D721Med (cell line): ENCODE measurements around the gene CCM2.
A peak's percentile ranks its signal among the peaks of the same experiment; 100 is the strongest.

Source experiments
- DNase-seq: peaks from one replicate; pipeline ENCODE4 v3.0.0; 2011; ENCODE audit warnings: low spot score; ENCODE audit not compliant: insufficient read length
- FAIRE-seq: peaks from 2 replicates; lab custom pipeline; 2011; peaks lifted over from hg19 to GRCh38; lab: Jason Lieb, UNC
- TF ChIP-seq, protein P1 (sequence below): IDR thresholded peaks from 2 replicates; pipeline ENCODE4 v1.5.1; 2012; ENCODE audit warnings: mild to moderate bottlenecking, control low read depth; ENCODE audit not compliant: insufficient read depth; ENCODE audit errors: missing control alignments

Gene CCM2

DNA sequence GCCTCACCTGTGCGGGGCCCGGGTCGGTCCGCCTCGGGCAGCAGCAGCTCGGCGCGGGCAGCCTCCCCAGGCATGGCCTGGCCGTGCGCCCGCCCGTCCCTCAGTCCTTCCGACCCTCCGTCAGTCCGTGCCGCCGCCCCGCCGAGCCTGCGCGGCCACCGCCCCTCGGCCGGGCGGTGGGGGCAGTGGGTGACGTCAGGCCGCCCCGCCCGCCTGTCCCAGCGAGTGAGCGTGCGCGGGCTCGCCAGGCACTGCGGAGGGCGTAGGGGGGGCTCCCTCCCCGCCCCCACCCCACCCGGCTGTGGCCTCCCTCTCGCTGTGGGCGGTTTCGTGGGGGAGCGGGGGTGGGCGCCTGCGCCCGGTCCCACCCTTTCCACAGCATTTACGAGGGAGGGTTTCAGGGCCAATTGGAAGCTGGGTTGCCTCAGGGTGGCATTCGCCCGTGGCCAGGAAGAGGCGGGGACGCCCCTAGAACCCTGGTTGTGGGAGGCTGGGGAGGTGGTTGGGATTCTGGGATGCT, 88.9 kb downstream of the CCM2 start, which contains the start of gene NACAD:
Gene NACAD, minus strand, starts transcription at position 149 of the 520 bp plus-strand sequence. Its CDS starts 75 bp downstream, at position 74.
- FAIRE-seq (no peak), DNase-seq (peak; percentile 91)
- TF ChIP-seq, protein P1, sequence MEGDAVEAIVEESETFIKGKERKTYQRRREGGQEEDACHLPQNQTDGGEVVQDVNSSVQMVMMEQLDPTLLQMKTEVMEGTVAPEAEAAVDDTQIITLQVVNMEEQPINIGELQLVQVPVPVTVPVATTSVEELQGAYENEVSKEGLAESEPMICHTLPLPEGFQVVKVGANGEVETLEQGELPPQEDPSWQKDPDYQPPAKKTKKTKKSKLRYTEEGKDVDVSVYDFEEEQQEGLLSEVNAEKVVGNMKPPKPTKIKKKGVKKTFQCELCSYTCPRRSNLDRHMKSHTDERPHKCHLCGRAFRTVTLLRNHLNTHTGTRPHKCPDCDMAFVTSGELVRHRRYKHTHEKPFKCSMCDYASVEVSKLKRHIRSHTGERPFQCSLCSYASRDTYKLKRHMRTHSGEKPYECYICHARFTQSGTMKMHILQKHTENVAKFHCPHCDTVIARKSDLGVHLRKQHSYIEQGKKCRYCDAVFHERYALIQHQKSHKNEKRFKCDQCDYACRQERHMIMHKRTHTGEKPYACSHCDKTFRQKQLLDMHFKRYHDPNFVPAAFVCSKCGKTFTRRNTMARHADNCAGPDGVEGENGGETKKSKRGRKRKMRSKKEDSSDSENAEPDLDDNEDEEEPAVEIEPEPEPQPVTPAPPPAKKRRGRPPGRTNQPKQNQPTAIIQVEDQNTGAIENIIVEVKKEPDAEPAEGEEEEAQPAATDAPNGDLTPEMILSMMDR = no peak

- peak; percentile 98 for DNase-seq
Observed at GRCh38 chr7:45089341-45089891, 89.4 kb downstream of the CCM2 start.

DNA sequence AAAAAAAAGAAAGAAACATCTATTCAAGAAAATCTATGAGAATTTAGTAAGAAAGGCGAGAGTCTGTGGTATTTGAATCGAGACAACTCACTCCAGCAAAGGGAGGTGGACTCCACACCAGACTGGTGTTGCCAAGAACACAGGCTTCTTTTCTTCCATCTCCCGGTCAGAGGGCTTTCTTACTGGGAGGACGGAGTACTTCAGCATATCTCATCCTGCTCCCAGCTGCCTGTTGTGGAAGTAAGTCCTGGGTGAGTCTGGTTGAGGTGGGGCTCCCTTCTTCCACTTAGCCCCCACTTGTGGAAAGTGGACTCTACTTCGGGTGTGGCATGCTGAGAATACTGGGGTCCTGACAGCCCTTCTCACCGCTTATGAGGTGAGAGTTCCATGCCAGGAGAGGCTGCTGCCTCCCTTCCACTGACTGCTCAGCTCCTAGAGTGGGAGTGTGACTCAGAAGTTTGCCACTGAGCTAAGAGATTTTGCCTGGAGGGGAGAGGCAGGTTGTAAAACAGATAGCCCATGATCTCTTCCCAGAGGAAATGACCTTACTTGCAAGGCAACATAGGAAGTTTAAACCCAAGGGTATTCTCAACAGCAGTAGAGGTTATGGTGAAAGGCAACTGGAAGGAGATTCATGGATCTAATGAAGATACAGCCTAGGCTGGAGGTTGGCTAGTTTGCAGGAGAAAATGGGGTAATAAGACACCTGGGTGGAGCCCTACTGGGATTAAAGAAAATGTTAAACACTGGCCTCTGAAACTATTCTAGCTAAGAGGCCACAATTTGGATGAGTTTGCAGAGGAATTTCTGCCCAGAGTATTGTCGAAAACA, 92.3 kb downstream of the CCM2 start:
- TF ChIP-seq, protein P1 = no peak
- DNase-seq (no peak), FAIRE-seq (no peak)

More at GRCh38 chr7:45089341-45089891, 89.4 kb downstream of the CCM2 start:
- TF ChIP-seq, protein P1 = no peak
- no peak for FAIRE-seq

DNA sequence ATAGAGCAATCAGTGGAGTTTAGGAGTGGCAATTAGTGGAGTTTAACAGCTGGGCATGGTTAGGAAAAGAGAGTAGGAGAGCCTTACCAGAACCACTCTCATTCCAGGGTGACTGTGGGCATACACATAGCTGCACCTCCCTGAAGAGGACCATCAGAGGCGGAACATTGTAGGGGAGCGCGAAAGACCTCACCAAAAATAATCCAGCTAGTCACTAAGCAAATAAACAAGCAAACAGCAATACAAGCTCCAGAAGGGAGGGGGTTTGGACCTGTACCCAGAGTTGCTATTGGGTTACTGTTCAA, 92.9 kb downstream of the CCM2 start:
- DNase-seq (no peak), FAIRE-seq (no peak)
- TF ChIP-seq, protein P1 = no peak

DNA sequence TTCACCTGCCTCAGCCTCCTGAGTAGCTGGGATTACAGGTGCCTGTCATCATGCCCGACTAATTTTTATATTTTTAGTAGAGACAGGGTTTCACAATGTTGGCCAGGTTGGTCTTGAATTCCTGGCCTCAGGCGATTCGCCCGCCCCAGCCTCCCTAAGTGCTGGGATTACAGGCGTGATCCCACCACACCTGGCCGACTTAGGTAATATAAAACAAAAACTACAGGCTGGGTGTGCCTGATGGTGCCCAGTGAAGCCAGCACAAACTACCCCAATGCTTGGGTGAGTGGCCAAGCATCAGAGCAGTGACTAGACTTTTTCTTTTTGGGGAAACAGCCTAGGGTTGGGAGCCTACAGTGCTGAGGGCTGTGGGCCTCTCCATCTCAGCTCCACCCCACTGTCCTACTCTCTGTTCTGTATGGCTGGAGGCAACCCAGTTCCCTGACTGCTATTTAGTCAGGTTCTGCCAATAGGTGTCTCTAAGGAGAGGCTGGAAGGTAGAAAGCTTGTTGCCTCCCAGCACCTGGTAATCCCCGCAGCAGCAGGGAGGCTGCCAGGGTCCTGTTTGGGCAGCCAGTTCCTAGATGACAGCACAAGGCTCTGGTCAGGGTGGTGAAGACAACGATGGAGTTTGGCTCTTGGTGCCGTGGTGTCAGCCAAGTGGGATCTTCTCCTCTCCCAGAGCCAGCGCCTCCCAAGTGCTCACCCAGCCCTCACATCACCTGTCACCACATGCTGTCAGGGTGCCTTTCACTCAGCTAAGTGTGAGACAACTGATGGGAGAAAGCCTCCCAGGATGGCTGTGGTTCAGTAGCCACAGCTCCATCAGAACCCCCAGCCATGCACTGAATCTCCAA, 99.2 kb downstream of the CCM2 start:
- TF ChIP-seq, protein P1 = no peak
- DNase-seq (no peak), FAIRE-seq (no peak)

GRCh38 chr7:45099891-45100760, 100.1 kb downstream of the CCM2 start:
- no peak for FAIRE-seq
- TF ChIP-seq, protein P1 = no peak

More at GRCh38 chr7:45099891-45100760, 100.1 kb downstream of the CCM2 start:
- no peak for DNase-seq
